ENCODE results near the gene PTK6.

DNA sequence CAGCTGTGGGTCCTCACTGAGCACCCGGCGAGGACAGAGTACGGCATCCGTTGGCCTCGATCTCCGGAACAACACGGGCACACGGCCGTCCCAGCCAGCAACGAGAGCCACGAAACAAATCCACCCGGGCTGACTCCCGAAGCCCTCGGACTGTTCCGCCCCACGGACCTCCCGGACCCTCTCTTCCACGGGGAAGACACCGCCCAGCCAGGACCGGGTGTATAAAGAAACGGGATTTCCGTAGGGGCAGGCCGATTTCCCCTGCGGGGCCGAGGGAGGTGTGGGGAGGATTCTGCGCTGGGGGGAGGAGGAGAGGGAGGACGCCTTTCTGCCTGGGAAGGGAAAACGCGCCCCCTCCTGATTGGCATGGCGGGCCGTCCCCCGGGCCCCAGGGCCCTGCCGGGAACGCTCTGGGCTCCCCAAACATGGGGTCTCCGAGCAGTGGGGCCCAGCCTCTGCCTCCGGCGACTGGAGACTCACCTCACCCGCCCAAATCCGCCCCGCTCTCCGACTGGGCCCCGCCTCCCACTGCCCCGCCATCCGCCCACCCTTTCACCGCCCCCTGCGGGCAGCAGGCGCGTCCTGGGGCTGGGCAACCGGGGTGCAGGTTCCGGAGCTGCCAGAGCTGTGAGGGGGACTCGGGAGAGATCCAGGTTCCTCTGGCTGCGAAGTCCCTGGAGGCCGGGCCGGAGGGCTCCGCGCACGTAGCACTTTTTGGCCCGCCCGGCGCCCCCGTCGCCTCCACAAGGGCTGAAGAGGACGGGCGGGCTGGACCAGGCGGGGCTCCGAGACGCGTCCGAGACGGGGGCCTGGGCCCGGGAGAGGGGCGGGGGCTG, 17.3 kb downstream of the PTK6 start:
- TF ChIP-seq, protein P1, sequence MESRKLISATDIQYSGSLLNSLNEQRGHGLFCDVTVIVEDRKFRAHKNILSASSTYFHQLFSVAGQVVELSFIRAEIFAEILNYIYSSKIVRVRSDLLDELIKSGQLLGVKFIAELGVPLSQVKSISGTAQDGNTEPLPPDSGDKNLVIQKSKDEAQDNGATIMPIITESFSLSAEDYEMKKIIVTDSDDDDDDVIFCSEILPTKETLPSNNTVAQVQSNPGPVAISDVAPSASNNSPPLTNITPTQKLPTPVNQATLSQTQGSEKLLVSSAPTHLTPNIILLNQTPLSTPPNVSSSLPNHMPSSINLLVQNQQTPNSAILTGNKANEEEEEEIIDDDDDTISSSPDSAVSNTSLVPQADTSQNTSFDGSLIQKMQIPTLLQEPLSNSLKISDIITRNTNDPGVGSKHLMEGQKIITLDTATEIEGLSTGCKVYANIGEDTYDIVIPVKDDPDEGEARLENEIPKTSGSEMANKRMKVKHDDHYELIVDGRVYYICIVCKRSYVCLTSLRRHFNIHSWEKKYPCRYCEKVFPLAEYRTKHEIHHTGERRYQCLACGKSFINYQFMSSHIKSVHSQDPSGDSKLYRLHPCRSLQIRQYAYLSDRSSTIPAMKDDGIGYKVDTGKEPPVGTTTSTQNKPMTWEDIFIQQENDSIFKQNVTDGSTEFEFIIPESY (IDR thresholded peaks at IDR 0.05; ENCODE audit: extremely low read depth, insufficient replicate concordance, low read length) = no peak
- no peak for TF ChIP-seq SRF (IDR thresholded peaks at IDR 0.05; ENCODE audit: low read depth)
- peak in 1 of 3 experiments; percentile 22; a peak in 1 of 6 replicates for TF ChIP-seq CTCF (IDR thresholded peaks at IDR 0.05 in 2 of 3, conservative IDR thresholded peaks at IDR 0.05 in 1 of 3; ENCODE audit: borderline replicate concordance in 1 of 3, insufficient read depth in 1 of 3, low read depth in 2 of 3, low read length in 2 of 3)
- peak; percentile 32 for TF ChIP-seq YY1 (IDR thresholded peaks at IDR 0.05; ENCODE audit: extremely low read depth, insufficient replicate concordance, low read depth, low read length)
- peak; percentile 12 for TF ChIP-seq POLR2A (IDR thresholded peaks at IDR 0.05; ENCODE audit: borderline replicate concordance, extremely low read depth, insufficient read depth, insufficient read length)
- TF ChIP-seq EZH2 (IDR thresholded peaks at IDR 0.05) = no peak
- TF ChIP-seq POLR2AphosphoS5 (IDR thresholded peaks at IDR 0.05; ENCODE audit: low read depth, low read length) = peak; percentile 22
- no peak for TF ChIP-seq REST (IDR thresholded peaks at IDR 0.05; ENCODE audit: low read depth)
- TF ChIP-seq, protein P2, sequence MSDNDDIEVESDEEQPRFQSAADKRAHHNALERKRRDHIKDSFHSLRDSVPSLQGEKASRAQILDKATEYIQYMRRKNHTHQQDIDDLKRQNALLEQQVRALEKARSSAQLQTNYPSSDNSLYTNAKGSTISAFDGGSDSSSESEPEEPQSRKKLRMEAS (IDR thresholded peaks at IDR 0.05) = peak; percentile 26; the same call in 1 of the 2 replicates
- TF ChIP-seq CEBPB (IDR thresholded peaks at IDR 0.05; ENCODE audit: low read depth) = no peak
- peak; percentile 90 for TF ChIP-seq EGR1 (IDR thresholded peaks at IDR 0.05; ENCODE audit: low read depth)
- no peak for TF ChIP-seq SIN3A (IDR thresholded peaks at IDR 0.05; ENCODE audit: low read depth)
- no peak for TF ChIP-seq CBX3 (IDR thresholded peaks at IDR 0.05; ENCODE audit: low read depth)

Data from HCT116 (cell line).